MCF 10A (cell line): Measurements from ENCODE around the gene TUBGCP2. TPM values are rescaled to one million over a fixed set of nuclear protein-coding genes. Genes with fewer than 3 reads are reported as not detected.

ENCODE experiments used
- BruUV-seq: library from RNA; stranded (reverse); fragments of 400-500 nt; replicated peaks from 2 replicates; lab custom pipeline; 2021; lab: Mats Ljungman, UMichigan
- CTCF ChIA-PET: fragments of 300-600 bp; sonication (Branson Sonifier 250); formaldehyde crosslinking; extraction: SDS; loops from one replicate; lab custom pipeline; 2021; ENCODE audit warnings: antibody characterized with exemption, inconsistent platforms; lab: Yijun Ruan, JAX
- POLR2A ChIA-PET: fragments of 300-600, 350-650 bp; sonication (Branson Sonifier 250); formaldehyde crosslinking; extraction: SDS; loops from one replicate; lab custom pipeline; 2020; ENCODE audit warnings: antibody characterized with exemption, inconsistent platforms; lab: Yijun Ruan, JAX
- DNase-seq: peaks from one replicate; pipeline ENCODE4 v3.0.0-alpha.2; 2018; ENCODE audit not compliant: unreplicated experiment
- H3K27ac Mint-ChIP-seq: one replicate; pipeline ENCODE4 v1.8.0; 2022; ENCODE audit warnings: mild to moderate bottlenecking, low read depth, mixed read lengths; ENCODE audit not compliant: unreplicated experiment
- H3K27me3 Mint-ChIP-seq: one replicate; pipeline ENCODE4 v1.8.0; 2022; ENCODE audit warnings: mixed read lengths; ENCODE audit not compliant: insufficient read depth, unreplicated experiment
- H3K36me3 Mint-ChIP-seq: one replicate; pipeline ENCODE4 v1.8.0; 2022; ENCODE audit warnings: mild to moderate bottlenecking, moderate library complexity, mixed read lengths; ENCODE audit not compliant: insufficient read depth, unreplicated experiment
- H3K4me1 Mint-ChIP-seq: one replicate; pipeline ENCODE4 v1.8.0; 2022; ENCODE audit warnings: mixed read lengths; ENCODE audit not compliant: insufficient read depth, unreplicated experiment
- H3K4me3 Mint-ChIP-seq: one replicate; pipeline ENCODE4 v1.8.0; 2022; ENCODE audit warnings: mild to moderate bottlenecking, moderate library complexity, mixed read lengths; ENCODE audit not compliant: unreplicated experiment
- H3K9me3 Mint-ChIP-seq: one replicate; pipeline ENCODE4 v1.8.0; 2022; ENCODE audit warnings: mixed read lengths; ENCODE audit not compliant: unreplicated experiment
- CTCF ChIP-seq: fragments of 200-600 bp; IDR thresholded peaks from one replicate; pipeline ENCODE4 v1.8.0; 2022; ENCODE audit warnings: antibody characterized with exemption, mild to moderate bottlenecking; ENCODE audit not compliant: unreplicated experiment
- intact Hi-C: fragments of 100-400 bp; cut with micrococcal nuclease; formaldehyde crosslinking; loops from 2 replicates; pipeline ENCODE4 v1.14.1; 2022
- total RNA-seq: library from RNA; stranded (reverse); gene quantifications from 2 replicates; pipeline ENCODE4 v1.2.3, GENCODE V29; 2022

TUBGCP2 gene
- total RNA-seq, 1 experiment from 2014 or later = 95.9 TPM

GRCh38 chr10:133272301-133272963 is 36.2 kb downstream of the TUBGCP2 start:
- no TSS peak for BruUV-seq
- no peak for DNase-seq
- POLR2A ChIA-PET = no interaction called here
- CTCF ChIA-PET = interaction anchor here (0.5 to 1.1 kb wide), 2 partner anchors 139 to 782 kb away, joined by 3 read pairs; no protein-coding TSS in a partner anchor
- intact Hi-C loops = no loop called here
- peaks cover under 1% of the 10 kb centered on the region for H3K4me1 Mint-ChIP-seq
- no peaks in the 10 kb centered on the region for H3K36me3 Mint-ChIP-seq
- H3K4me3 Mint-ChIP-seq = no peak overlapping the region
- no peaks in the 10 kb centered on the region for H3K27me3 Mint-ChIP-seq
- no peaks in the 10 kb centered on the region for H3K9me3 Mint-ChIP-seq
- no peak overlapping the region for H3K27ac Mint-ChIP-seq
- no peak for TF ChIP-seq CTCF

- no peak overlapping the region for H3K4me3 Mint-ChIP-seq
- no peaks in the 10 kb centered on the region for H3K36me3 Mint-ChIP-seq
- H3K27me3 Mint-ChIP-seq = no peaks in the 10 kb centered on the region
- DNase-seq = no peak
- ChIA-PET POLR2A (no interaction called here), CTCF (interaction anchor here (1.1 kb wide), 1 partner anchor 138 kb away, joined by 3 read pairs; no protein-coding TSS in a partner anchor)
- H3K27ac Mint-ChIP-seq = no peak overlapping the region
- no TSS peak for BruUV-seq
- H3K4me1 Mint-ChIP-seq = no peaks in the 10 kb centered on the region
- H3K9me3 Mint-ChIP-seq = no peaks in the 10 kb centered on the region
- no peak for TF ChIP-seq CTCF
- intact Hi-C loops = no loop called here
These were observed 37.0 kb downstream of the TUBGCP2 start for GRCh38 chr10:133271521-133272300.

GRCh38 chr10:133270773-133271297 is 37.8 kb downstream of the TUBGCP2 start:
- ChIA-PET POLR2A (no interaction called here), CTCF (no interaction called here)
- intact Hi-C loops = no loop called here
- Mint-ChIP-seq H3K36me3 (no peaks in the 10 kb centered on the region), H3K27me3 (no peaks in the 10 kb centered on the region), H3K4me3 (no peak overlapping the region), H3K4me1 (no peaks in the 10 kb centered on the region), H3K9me3 (no peaks in the 10 kb centered on the region), H3K27ac (no peak overlapping the region)
- BruUV-seq = no TSS peak
- DNase-seq = no peak
- no peak for TF ChIP-seq CTCF

GRCh38 chr10:133270204-133270603 is 38.5 kb downstream of the TUBGCP2 start:
- Mint-ChIP-seq H3K27ac (no peak overlapping the region), H3K9me3 (no peaks in the 10 kb centered on the region), H3K4me1 (peaks cover 3% of the 10 kb centered on the region), H3K27me3 (no peaks in the 10 kb centered on the region), H3K4me3 (no peak overlapping the region), H3K36me3 (no peaks in the 10 kb centered on the region)
- DNase-seq = no peak
- intact Hi-C loops = no loop called here
- TF ChIP-seq CTCF = no peak
- BruUV-seq = no TSS peak
- CTCF ChIA-PET = interaction anchor here (0.8 kb wide), 1 partner anchor 13 kb away, joined by 5 read pairs; no protein-coding TSS in a partner anchor
- POLR2A ChIA-PET = no interaction called here
